Fibroblast of lung (primary cell): Measurements from ENCODE around the gene ACBD4. TPM values are rescaled to one million over a fixed set of nuclear protein-coding genes. Genes with fewer than 3 reads are reported as not detected.
A peak's percentile ranks its signal among the peaks of the same experiment; 100 is the strongest.

Experiments
- DNase-seq, 2 donors: peaks; one replicate each; pipeline versions ENCODE4 v3.0.0 to v3.0.0-alpha.2; 2010; ENCODE audit warnings: low read depth in 2 of 2
- H2AFZ ChIP-seq: 2 replicates; pipeline ENCODE4 v1.5.1; 2012; ENCODE audit warnings: low read length, control low read depth, inconsistent platforms
- H3K27ac ChIP-seq: 2 replicates; pipeline ENCODE4 v1.5.1; 2011; ENCODE audit warnings: low read length, control low read depth; ENCODE audit not compliant: insufficient read depth
- H3K27me3 ChIP-seq: 2 replicates; pipeline ENCODE4 v1.5.1; 2011; ENCODE audit warnings: mild to moderate bottlenecking, low read length; ENCODE audit not compliant: control insufficient read depth, insufficient read depth
- H3K36me3 ChIP-seq: 2 replicates; pipeline ENCODE4 v1.5.1; 2011; ENCODE audit warnings: low read length; ENCODE audit not compliant: control insufficient read depth, insufficient read depth
- H3K4me1 ChIP-seq: 2 replicates; pipeline ENCODE4 v1.5.1; 2011; ENCODE audit warnings: low read length; ENCODE audit not compliant: control insufficient read depth, insufficient read depth; ENCODE audit errors: extremely low read depth
- H3K4me2 ChIP-seq: 2 replicates; pipeline ENCODE4 v1.5.1; 2011; ENCODE audit warnings: low read length, control low read depth; ENCODE audit not compliant: insufficient read depth; ENCODE audit errors: extremely low read depth
- H3K4me3 ChIP-seq, 4 experiments: fragments of 200-600 bp in 1 of 4; sonication (generic) in 1 of 4; replicated peaks in 1 of 4; 2 replicates each; pipeline ENCODE4 v1.5.1; 2011 to 2016; ENCODE audit warnings: low read length in 4 of 4, low read depth in 3 of 4, mild to moderate bottlenecking in 3 of 4, control low read depth in 2 of 4, inconsistent platforms in 1 of 4, mixed read lengths in 1 of 4; ENCODE audit not compliant: insufficient read depth in 1 of 4; ENCODE audit errors: control extremely low read depth in 1 of 4
- H3K79me2 ChIP-seq: 2 replicates; pipeline ENCODE4 v1.5.1; 2012; ENCODE audit warnings: mild to moderate bottlenecking, low read length, inconsistent platforms; ENCODE audit not compliant: control insufficient read depth, insufficient read depth
- H3K9ac ChIP-seq: 2 replicates; pipeline ENCODE4 v1.5.1; 2011; ENCODE audit warnings: mild to moderate bottlenecking, low read length, control low read depth; ENCODE audit not compliant: insufficient read depth
- H3K9me3 ChIP-seq: 2 replicates; pipeline ENCODE4 v1.5.1; 2012; ENCODE audit warnings: low read depth, low read length; ENCODE audit not compliant: control insufficient read depth, insufficient read depth
- H4K20me1 ChIP-seq: 2 replicates; pipeline ENCODE4 v1.5.1; 2011; ENCODE audit warnings: low read length; ENCODE audit not compliant: control insufficient read depth, insufficient read depth; ENCODE audit errors: extremely low read depth
- EZH2 ChIP-seq: IDR thresholded peaks from 2 replicates; pipeline ENCODE4 v1.5.1; 2012; ENCODE audit warnings: low read length, control low read depth, mild to moderate bottlenecking; ENCODE audit errors: missing control alignments
- polyA plus RNA-seq, 2 donors: library from polyadenylated mRNA; depleted of rRNA in 1 of 2; stranded (reverse) in 1 of 2; unstranded in 1 of 2; fragments of >200 nt; gene quantifications; 2 replicates each; pipeline ENCODE4 v1.2.1, GENCODE V29; 2011 to 2012; ENCODE audit warnings: missing spikeins in 1 of 2
- total RNA-seq: library from RNA; depleted of rRNA; stranded (reverse); fragments of >200 nt; gene quantifications from 2 replicates; pipeline ENCODE4 v1.2.1, GENCODE V29; 2014
- TF ChIP-seq, protein P1 (sequence below), 2 donors: IDR thresholded peaks in 1 of 2; conservative IDR thresholded peaks in 1 of 2; 1 replicate in 1 of 2; 2 replicates in 1 of 2; pipeline ENCODE4 v1.5.1; 2011 to 2012; ENCODE audit warnings: low read length in 2 of 2, control low read depth in 1 of 2, inconsistent platforms in 1 of 2, low read depth in 1 of 2, mild to moderate bottlenecking in 1 of 2

The ACBD4 gene
- total and polyA plus RNA-seq, 2 donors (not counting 1 experiment from before 2014, with no cell fraction given): 3.4 to 18.0 TPM

DNA sequence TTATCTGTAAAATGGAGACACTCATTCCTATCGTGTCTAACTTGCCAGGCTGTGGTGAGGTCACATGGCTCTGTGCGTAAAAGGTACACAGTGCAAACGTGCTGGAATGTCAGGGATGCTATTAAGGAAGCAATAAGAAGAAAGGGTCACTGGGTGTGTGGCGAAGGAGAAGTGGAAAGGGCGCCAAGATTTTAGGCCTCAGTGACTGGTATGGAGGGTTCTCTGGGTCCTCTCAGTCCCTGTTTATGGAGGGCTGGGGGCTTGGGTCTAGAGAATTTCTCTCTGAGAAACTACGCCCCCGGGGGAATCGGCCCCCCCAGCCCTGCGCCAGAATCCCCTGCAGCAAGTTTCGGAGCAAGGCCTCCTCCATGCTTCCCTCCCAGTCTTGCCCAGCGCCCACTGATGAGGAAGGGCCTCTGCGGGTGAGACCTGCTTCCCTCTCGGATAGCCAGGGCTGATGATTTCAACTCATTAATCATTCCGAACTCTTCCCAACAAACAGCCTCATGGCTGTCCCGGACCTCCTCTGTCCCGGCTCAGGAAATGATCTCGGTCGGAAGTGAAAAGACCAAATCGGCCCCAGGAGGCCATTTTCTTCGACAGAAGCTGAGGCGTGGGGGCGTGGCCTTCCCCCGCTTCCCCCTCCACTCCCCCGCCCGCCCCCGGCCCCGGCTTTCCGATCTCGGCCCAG, 11.5 kb downstream of the ACBD4 start:
- H3K9ac ChIP-seq: peak overlapping the region; percentile 89
- H3K9me3 ChIP-seq: no peaks in the 10 kb centered on the region
- peak overlapping the region; percentile 24 for H2AFZ ChIP-seq
- peaks cover 34% of the 10 kb centered on the region for H3K79me2 ChIP-seq
- H3K27me3 ChIP-seq: no peaks in the 10 kb centered on the region
- H3K4me2 ChIP-seq: peak overlapping the region; percentile 79
- TF ChIP-seq, protein P1, sequence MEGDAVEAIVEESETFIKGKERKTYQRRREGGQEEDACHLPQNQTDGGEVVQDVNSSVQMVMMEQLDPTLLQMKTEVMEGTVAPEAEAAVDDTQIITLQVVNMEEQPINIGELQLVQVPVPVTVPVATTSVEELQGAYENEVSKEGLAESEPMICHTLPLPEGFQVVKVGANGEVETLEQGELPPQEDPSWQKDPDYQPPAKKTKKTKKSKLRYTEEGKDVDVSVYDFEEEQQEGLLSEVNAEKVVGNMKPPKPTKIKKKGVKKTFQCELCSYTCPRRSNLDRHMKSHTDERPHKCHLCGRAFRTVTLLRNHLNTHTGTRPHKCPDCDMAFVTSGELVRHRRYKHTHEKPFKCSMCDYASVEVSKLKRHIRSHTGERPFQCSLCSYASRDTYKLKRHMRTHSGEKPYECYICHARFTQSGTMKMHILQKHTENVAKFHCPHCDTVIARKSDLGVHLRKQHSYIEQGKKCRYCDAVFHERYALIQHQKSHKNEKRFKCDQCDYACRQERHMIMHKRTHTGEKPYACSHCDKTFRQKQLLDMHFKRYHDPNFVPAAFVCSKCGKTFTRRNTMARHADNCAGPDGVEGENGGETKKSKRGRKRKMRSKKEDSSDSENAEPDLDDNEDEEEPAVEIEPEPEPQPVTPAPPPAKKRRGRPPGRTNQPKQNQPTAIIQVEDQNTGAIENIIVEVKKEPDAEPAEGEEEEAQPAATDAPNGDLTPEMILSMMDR (conservative IDR thresholded peaks at IDR 0.05 in 1 of 2, IDR thresholded peaks at IDR 0.05 in 1 of 2; ENCODE audit: low read depth in 1 of 2, low read length in 2 of 2): no peak
- no peak for TF ChIP-seq EZH2
- peak overlapping the region; percentile 99 for H3K27ac ChIP-seq
- DNase-seq: peak; percentile 65 to 95
- H3K36me3 ChIP-seq: no peaks in the 10 kb centered on the region
- H3K4me3 ChIP-seq: peak overlapping the region; percentile 53 to 77 (median 68)
- H4K20me1 ChIP-seq: no peaks in the 10 kb centered on the region
- H3K4me1 ChIP-seq: peaks cover 11% of the 10 kb centered on the region

DNA sequence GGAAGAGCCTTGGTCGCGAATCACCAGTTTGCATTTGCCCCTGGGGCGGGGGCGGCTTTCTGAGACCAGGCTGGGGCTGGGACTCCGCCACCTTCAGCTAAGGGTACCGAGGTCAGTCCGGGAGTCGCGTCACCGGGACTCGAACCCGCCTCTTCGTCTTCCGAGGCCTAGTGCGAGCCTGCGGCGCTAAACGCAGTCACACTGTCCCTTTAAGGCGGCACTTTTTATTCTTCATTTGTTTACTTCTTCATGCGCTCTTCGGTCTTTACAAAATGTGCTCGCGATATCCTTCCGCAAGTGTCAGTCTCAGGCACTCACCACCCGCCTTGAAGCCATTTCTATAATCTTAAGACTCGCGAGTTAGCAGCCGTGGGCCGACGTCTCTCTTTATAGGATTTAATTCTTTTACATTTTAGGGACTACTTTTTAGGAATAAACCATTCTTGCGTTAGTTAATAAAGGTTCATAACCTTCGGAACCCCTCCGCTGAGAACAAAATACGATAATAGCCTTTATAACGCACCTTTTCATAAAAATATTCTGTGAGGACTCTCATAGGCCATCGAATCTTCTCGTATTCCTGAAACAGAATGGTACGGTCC, 12.2 kb downstream of the ACBD4 start:
- peak overlapping the region; percentile 77 for H3K4me2 ChIP-seq
- H3K4me3 ChIP-seq: peak overlapping the region; percentile 53 to 77 (median 68)
- H2AFZ ChIP-seq: no peak overlapping the region
- peak overlapping the region; percentile 89 for H3K9ac ChIP-seq
- H3K36me3 ChIP-seq: no peaks in the 10 kb centered on the region
- H3K4me1 ChIP-seq: peaks cover 11% of the 10 kb centered on the region
- no peaks in the 10 kb centered on the region for H3K27me3 ChIP-seq
- DNase-seq: peak; percentile 96 to 98
- no peak for TF ChIP-seq EZH2
- TF ChIP-seq, protein P1 (conservative IDR thresholded peaks at IDR 0.05 in 1 of 2, IDR thresholded peaks at IDR 0.05 in 1 of 2; ENCODE audit: low read depth in 1 of 2, low read length in 2 of 2): no peak
- H3K9me3 ChIP-seq: no peaks in the 10 kb centered on the region
- H3K79me2 ChIP-seq: peaks cover 34% of the 10 kb centered on the region
- no peaks in the 10 kb centered on the region for H4K20me1 ChIP-seq
- peak overlapping the region; percentile 99 for H3K27ac ChIP-seq

DNA sequence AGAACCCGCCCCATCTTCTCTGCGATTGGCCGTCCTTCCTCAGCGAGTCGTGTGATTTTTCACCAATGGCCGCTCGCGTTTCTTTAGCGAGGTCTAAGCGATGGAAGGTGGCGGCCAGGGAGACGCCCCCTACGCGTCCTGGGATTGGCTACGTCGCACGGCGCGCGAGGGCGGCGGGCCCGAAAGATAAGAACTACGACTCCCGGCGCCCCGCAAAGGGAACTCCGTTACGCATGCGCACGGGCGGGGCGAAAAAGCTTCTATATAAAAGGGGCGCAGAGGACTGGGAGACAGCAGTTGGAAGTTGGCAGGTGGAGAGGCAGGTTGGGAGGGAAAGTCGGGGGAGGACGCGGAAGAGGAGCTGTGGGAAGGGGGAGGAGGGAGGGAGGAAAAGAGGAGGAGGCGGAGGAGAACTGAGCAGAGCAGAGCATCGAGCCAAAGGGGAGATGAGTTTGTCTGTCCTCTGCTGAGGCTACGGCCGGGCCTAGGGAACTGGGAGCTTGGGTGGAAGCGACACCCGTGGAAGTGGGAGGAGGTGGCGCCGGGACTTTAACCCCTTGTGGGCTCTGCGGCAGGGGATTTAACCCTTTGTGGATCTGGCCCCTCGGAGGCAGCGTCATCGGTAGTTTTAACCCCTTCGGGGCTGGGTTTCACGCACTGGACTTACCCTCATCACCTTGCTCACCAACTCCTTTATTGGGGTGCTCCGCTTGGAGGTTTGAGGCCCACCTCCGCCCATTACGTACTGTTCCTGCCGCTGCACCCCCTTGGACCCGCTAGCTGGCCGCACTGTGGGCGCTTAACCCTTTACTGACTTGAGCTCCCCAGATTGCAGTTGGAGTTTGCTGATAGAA, 12.9 kb downstream of the ACBD4 start, which contains the start of gene HEXIM1:
Gene HEXIM1, plus strand, starts transcription at position 293 of the 854 bp plus-strand sequence. CDS start 716 bp downstream, outside the sequence.
- Histone ChIP-seq H3K9ac (peak within 1 kb of the TSS; percentile 89), H3K27me3 (no peaks in the 10 kb centered on the region), H2AFZ (no peak within 1 kb of the TSS), H3K79me2 (peaks cover 35% of the 10 kb centered on the region), H3K9me3 (no peaks in the 10 kb centered on the region), H3K36me3 (no peaks in the 10 kb centered on the region), H3K4me2 (peak within 1 kb of the TSS; percentile 96), H3K4me1 (peaks cover 10% of the 10 kb centered on the region), H3K27ac (peak within 1 kb of the TSS; percentile 99), H4K20me1 (no peaks in the 10 kb centered on the region), H3K4me3 (peak within 1 kb of the TSS; percentile 76 to 97 (median 92))
- DNase-seq: peak; percentile 100
- TF ChIP-seq, protein P1 (conservative IDR thresholded peaks at IDR 0.05 in 1 of 2, IDR thresholded peaks at IDR 0.05 in 1 of 2; ENCODE audit: low read depth in 1 of 2, low read length in 2 of 2): no peak
- TF ChIP-seq EZH2: no peak
